Left renal cortex interstitium (tissue), 4 donors: ENCODE data around the gene BBS9. TPM values are rescaled to one million over a fixed set of nuclear protein-coding genes. Genes with fewer than 3 reads are reported as not detected.
"Not testable (repeated sequence)": the region's sequence is repeated elsewhere in the genome, so short reads cannot be mapped to it uniquely, and the experiment has no call there.

ENCODE experiments used
- DNase-seq, 4 donors: peaks; one replicate each; pipeline ENCODE4 v3.0.0-alpha.2; 2013; ENCODE audit warnings: low read depth in 4 of 4, low spot score in 2 of 4, missing footprints in 1 of 4
- polyA plus RNA-seq, 4 donors: library from polyadenylated mRNA; unstranded; fragments of 120-200 nt; gene quantifications; one replicate each; pipeline ENCODE4 v1.2.1, GENCODE V29; 2013; ENCODE audit not compliant: insufficient read length in 4 of 4

The BBS9 gene
- polyA plus RNA-seq, 4 donors, result 14.4 to 18.0 (median 16.5) TPM

- DNase-seq, result no peak
These were observed 348.5 kb downstream of the BBS9 start for GRCh38 chr7:33477719-33478480.

DNA sequence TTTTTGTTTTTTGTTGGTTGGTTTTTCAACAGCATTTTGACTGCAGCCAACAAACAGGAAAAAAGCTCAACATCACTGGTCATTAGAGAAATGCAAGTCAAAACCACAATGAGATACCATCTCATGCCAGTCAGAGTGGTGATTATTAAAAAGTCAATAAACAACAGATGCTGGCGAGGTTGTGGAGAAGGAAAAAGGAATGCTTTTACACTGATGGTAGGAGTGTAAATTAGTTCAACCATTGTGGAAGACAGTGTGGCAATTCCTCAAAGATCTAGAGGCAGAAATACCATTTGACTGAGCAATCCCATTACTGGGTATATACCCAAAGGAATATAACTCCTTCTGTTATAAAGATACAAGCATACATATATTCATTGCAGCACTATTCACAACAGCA lies 355.1 kb downstream of the BBS9 start:
- DNase-seq, result not testable (repeated sequence)

GRCh38 chr7:33485747-33486493 lies 356.6 kb downstream of the BBS9 start:
- no peak for DNase-seq

DNA sequence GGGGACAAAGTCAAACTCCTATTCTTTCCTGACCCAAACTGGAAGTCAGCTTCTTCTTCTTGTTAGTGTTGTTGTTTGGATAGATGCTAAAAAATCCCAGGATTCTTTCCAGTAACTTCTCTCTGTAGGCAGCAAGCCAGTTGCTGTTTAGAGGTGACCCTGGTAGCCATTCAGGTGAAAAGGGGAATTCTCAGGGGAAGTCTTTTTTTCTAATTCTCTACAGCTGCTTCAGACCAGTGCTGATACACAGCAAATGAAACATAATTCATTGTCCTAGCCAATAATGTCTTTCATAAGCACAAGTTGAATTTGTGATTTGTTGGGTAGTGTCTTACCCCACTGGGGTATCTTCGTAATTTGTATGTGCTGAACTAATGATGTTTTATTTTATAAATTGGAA lies 357.3 kb downstream of the BBS9 start:
- DNase-seq, result no peak

DNA sequence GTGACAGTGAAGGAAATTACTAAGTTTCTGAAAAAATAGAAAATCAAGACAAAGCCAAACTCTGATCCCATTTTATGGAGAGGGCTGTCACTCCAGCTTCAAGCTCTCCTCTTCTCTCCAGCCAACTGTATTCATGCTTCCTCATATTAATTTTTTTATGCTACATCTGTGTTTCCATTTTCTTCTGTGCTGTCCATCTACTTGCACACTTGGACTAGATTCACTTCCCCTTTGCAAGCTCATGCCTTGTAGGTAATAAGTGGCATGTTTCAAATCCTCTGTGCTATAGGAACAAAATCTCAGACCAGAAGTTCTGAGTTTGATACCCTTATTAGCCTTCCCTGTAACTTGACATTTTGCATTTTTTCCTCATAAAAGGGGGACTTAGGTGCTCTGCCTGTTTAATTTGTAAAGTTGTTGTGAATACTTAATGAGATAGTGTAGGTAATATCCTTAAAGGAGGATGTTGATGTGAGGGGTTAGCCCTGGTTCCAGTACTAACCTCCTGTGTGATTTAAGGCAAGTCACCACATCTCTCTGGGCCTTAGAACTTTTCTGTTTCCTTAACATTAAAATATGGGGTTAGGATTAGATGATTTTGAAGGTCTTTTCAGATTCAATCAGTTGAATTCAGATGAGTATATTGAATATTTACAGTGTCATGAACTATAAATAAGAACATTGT lies 358.8 kb downstream of the BBS9 start:
- no peak for DNase-seq

GRCh38 chr7:33494474-33494873 lies 365.1 kb downstream of the BBS9 start:
- no peak for DNase-seq

DNA sequence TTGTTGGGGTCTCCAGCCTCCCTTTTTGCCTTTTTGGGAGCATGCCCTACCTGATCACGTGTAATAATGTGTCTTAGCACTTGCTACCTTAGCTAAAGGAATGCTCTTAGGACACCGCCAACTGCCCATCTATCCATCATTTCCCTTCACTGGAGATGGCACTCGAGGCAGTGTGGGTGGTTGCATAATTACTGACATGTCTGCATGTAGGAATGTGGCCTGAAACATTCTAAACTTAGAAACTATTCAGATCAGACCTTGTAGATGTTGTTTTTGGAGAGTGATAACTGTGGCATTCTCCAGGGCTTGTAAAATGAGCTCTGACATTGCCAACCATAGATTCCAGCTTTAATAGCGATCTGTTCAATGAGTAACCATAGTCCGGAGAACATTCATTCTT lies 365.8 kb downstream of the BBS9 start:
- no peak for DNase-seq

- no peak for DNase-seq
These were observed 367.7 kb downstream of the BBS9 start for GRCh38 chr7:33497051-33497450.

DNA sequence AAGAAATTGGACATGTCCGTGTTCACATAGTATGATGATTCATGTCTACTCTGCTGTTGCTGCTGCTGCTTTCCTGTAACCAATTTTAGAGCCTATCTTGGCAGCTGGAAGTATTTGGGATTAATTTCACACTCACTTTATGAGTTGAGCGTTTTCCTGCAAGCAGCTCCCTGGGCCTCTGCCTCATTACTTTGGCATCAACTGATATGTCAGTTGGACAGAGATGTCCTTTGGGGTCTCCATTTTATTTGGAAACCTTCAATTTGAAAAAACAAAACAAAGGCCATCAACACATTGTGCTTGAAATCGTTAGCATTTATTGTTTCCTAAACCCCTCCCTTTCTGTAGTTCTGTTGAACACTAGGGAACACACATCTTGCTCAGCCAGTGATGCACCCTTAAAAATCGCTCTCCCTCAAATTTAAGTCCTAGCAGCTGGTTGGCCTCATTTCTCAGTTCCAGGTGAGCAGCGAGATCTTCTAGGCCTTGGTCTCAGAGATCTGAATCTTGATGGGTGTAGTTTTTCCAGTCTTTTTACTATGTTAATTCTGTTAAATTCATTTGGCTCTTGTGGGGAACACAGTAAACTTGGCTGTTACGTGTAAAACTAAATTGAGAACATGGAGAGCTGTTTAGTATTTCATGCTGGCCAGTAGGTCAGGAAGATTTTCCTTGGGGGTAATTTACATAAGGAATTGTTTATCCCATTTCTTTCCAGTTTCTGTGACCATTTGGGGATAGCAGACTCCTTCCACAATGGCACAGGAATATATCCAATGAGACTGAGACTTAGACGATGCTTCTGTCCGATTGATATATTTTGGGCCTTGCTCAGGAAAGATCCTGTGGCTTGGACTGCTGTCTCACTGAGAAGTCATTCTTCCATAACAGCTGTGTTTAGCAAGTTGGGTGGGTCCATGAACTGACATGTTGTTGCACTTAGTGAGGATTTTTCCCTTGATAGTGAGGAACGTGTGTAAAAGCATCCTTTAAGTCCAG lies 371.6 kb downstream of the BBS9 start:
- no peak for DNase-seq

DNA sequence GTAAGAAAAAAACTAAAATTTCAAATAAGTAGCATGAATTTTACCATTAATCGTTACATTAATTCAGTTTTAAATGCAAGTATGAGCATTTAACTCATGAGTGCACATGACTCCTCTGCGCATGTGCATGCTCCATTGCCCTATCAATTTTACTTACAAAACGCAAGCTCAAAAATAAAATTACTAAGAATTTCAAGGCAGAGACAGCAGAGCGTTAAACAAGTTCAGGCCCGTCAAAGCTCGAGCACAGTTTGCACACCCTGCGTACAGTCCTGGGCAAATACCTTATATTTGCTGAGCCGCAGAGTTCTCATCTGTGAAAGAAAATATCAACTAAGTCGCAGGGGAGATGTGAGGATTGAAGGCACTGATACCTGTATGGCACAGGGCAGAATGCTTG lies 373.6 kb downstream of the BBS9 start:
- no peak for DNase-seq

DNA sequence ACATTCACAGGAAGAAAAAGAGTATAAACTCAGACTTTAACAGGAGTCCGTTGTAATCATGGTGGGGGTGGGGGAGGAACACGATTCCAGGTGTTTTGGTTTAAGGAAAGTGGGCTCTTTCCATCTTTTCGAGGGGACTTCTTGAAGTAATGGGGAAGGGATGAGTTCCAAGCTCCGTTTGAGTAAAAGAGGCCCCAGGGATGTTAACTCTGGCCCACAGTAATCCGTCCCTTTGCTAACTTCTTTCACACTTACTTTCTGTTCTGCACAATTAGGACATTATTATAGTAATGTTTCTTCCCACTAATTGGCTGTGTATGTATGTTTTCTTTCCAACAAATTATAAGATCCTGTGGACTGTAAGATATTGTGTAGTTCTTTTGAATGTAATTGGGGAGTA lies 374.4 kb downstream of the BBS9 start:
- DNase-seq, result no peak

DNA sequence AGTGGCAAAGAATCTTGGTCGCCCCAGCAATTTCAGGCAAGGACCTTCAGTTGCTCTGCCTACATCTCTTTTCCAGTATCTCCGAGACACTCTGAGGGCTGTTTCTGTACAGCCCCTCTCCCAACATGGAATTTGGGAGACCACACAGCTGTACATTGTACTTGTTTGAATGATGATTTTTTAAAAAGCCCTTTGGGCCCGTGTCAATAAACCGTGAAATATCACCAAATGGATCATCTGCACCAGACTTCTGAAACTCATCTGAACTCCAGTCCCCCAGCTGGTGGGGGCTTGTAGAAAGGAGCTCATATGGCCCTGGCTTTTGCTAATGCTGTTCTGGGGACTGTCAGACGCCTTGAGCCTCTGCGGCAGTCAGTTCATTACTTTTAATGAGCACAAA lies 374.9 kb downstream of the BBS9 start:
- no peak for DNase-seq

DNA sequence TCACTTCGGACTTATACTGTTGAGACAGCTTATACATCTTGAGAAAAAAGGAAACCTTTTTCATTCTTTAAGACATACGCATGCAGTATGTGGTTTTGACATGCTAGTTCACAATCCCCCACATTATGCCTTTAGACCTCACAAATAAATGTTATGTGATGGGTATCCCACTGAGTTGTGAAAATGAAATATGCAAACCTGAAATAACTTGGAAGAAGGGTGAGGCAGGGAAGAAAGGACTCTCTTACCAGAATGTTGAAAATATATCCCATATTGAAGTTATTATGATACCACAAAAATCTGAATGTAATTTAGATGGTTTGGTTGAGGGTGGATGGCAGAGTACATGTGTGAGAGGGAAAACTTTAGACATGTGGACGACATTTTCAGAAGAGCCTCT lies 379.8 kb downstream of the BBS9 start:
- DNase-seq, result no peak

- no peak for DNase-seq
These were observed 382.4 kb downstream of the BBS9 start for GRCh38 chr7:33511778-33512177.

- DNase-seq, result no peak
These were observed 387.2 kb downstream of the BBS9 start for GRCh38 chr7:33516568-33516967.

GRCh38 chr7:33517191-33517590 lies 387.8 kb downstream of the BBS9 start:
- no peak for DNase-seq

DNA sequence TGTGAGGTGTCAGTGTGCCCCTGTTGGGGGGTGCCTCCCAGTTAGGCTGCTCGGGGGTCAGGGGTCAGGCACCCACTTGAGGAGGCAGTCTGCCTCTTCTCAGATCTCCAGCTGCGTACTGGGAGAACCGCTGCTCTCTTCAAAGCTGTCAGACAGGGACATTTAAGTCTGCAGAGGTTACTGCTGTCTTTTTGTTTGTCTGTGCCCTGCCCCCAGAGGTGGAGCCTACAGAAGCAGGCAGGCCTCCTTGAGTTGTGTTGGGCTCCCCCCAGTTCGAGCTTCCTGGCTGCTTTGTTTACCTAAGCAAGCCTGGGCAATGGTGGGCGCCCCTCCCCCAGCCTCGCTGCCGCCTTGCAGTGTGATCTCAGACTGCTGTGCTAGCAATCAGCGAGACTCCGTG lies 397.6 kb downstream of the BBS9 start:
- DNase-seq, result not testable (repeated sequence)

GRCh38 chr7:33527613-33528012 lies 398.2 kb downstream of the BBS9 start:
- not testable (repeated sequence) for DNase-seq

DNA sequence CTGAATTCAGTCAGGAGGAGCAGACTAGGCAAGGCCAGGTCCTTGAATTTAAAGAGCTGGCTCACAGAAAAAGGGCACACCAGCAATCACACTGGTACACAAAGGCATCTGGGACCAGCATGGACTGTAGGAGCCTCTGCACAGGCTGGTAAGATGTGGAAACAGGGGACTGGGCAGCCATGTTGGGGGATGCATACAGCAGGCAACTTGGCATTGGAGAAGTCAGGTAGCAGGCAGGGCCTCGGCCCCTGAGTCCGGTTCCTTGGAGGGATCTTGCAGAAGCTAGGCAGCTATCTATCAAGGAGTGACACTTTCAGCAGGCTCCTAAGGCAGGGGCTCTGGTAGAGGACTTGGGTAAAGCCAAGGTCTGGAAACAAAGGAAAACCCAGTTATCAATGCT lies 399.7 kb downstream of the BBS9 start:
- no peak for DNase-seq

- DNase-seq, result no peak
These were observed 401.3 kb downstream of the BBS9 start for GRCh38 chr7:33530664-33531063.
